ENCODE data around the gene ADGRG3. TPM values are rescaled to one million over a fixed set of nuclear protein-coding genes. Genes with fewer than 3 reads are reported as not detected.
A peak's percentile ranks its signal among the peaks of the same experiment; 100 is the strongest.

Gene ADGRG3
- total RNA-seq, 1 donor from 2014 or later, result 7.7 TPM

GRCh38 chr16:57629516-57630406, 38.3 kb upstream of the ADGRG3 start:
- H3K27ac ChIP-seq, result peak overlapping the region; percentile 65
- intact Hi-C loops (cut with DNase I), result no loop called here
- ATAC-seq, result no peak

GRCh38 chr16:57630407-57630797, 37.7 kb upstream of the ADGRG3 start:
- no peaks in the 10 kb centered on the region for H3K9me3 ChIP-seq
- H3K27ac ChIP-seq, result peak overlapping the region; percentile 65
- intact Hi-C loops (cut with DNase I), result no loop called here
- peaks cover 21% of the 10 kb centered on the region for H3K4me1 ChIP-seq
- peak overlapping the region; percentile 50 for H3K4me3 ChIP-seq
- ATAC-seq (no peak), DNase-seq (no peak)
- no peaks in the 10 kb centered on the region for H3K36me3 ChIP-seq
- H3K27me3 ChIP-seq (ENCODE audit: low read depth), result no peaks in the 10 kb centered on the region
- TF ChIP-seq, protein P1, sequence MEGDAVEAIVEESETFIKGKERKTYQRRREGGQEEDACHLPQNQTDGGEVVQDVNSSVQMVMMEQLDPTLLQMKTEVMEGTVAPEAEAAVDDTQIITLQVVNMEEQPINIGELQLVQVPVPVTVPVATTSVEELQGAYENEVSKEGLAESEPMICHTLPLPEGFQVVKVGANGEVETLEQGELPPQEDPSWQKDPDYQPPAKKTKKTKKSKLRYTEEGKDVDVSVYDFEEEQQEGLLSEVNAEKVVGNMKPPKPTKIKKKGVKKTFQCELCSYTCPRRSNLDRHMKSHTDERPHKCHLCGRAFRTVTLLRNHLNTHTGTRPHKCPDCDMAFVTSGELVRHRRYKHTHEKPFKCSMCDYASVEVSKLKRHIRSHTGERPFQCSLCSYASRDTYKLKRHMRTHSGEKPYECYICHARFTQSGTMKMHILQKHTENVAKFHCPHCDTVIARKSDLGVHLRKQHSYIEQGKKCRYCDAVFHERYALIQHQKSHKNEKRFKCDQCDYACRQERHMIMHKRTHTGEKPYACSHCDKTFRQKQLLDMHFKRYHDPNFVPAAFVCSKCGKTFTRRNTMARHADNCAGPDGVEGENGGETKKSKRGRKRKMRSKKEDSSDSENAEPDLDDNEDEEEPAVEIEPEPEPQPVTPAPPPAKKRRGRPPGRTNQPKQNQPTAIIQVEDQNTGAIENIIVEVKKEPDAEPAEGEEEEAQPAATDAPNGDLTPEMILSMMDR (IDR thresholded peaks at IDR 0.05), result no peak

More at GRCh38 chr16:57629516-57630406, 38.3 kb upstream of the ADGRG3 start:
- Histone ChIP-seq H3K4me1 (peaks cover 16% of the 10 kb centered on the region), H3K36me3 (no peaks in the 10 kb centered on the region), H3K4me3 (peak overlapping the region; percentile 50), H3K9me3 (no peaks in the 10 kb centered on the region), H3K27me3 (ENCODE audit: low read depth) (no peaks in the 10 kb centered on the region)
- no peak for DNase-seq
- TF ChIP-seq, protein P1 (IDR thresholded peaks at IDR 0.05), result no peak

DNA sequence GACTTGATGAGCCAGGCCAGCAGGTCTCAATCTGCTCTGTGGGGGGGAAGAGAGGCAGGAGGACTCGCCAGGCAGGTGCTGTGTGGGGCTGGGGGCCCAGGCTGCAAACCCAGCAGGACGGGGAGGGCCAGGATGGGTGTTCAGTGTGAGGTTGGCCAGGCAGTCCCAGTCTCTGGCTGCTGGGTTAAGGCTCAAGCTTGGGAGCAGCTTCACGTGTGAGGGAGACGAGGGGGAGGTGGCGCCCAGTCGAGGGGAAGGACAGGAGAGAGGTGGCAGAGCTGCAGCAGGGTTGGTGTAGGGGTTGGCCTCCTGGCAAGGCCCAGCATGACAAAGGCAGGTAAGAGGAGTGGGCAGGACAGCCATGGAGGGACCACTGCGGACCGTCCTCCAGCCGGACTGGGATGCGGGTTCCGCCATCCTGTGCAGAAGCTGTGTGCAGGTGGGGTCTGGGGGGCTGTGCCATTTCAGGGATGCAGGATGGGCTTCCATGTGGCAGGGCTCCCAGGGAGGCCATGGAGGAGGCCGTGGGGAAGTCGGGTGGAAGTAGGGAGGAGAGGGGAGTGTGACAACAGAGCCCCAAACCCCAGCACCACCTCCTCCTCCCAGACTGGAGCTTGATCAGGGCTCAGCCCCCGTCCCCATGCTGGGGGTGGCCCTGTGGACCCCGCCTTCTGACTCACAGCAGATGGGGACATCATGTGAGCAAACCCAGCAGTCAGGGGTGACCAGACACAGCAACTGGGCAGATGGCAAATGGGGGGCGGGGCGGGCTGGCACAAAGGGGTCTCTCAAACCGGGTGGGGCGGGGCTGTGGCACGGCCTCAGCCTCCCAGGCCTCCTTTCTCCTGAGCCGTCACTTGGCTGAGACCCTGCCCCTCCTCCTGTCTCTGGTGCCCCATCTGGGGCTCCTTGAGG, 36.9 kb upstream of the ADGRG3 start:
- DNase-seq (no peak), ATAC-seq (no peak)
- H3K27me3 ChIP-seq (ENCODE audit: low read depth), result peaks cover 2% of the 10 kb centered on the region
- H3K27ac ChIP-seq, result peak overlapping the region; percentile 18
- TF ChIP-seq, protein P1 (IDR thresholded peaks at IDR 0.05), result no peak
- no peaks in the 10 kb centered on the region for H3K9me3 ChIP-seq
- H3K4me3 ChIP-seq, result peak overlapping the region; percentile 50
- intact Hi-C loops (cut with DNase I), result no loop called here
- H3K4me1 ChIP-seq, result peaks cover 27% of the 10 kb centered on the region
- no peaks in the 10 kb centered on the region for H3K36me3 ChIP-seq

- intact Hi-C loops (cut with DNase I), result no loop called here
- DNase-seq (no peak), ATAC-seq (no peak)
- no peak overlapping the region for H3K27ac ChIP-seq
- H3K4me3 ChIP-seq, result no peak overlapping the region
- TF ChIP-seq, protein P1 (IDR thresholded peaks at IDR 0.05), result no peak
- peaks cover 31% of the 10 kb centered on the region for H3K4me1 ChIP-seq
- H3K27me3 ChIP-seq (ENCODE audit: low read depth), result peaks cover 8% of the 10 kb centered on the region
- no peaks in the 10 kb centered on the region for H3K9me3 ChIP-seq
- H3K36me3 ChIP-seq, result no peaks in the 10 kb centered on the region
Measured at GRCh38 chr16:57632568-57632967, 35.5 kb upstream of the ADGRG3 start.

- ATAC-seq, result no peak
- peak overlapping the region; percentile 20 for H3K27ac ChIP-seq
- peaks cover 8% of the 10 kb centered on the region for H3K27me3 ChIP-seq (ENCODE audit: low read depth)
- no peaks in the 10 kb centered on the region for H3K9me3 ChIP-seq
- no peak for DNase-seq
- intact Hi-C loops (cut with DNase I), result no loop called here
- no peaks in the 10 kb centered on the region for H3K36me3 ChIP-seq
- peaks cover 21% of the 10 kb centered on the region for H3K4me1 ChIP-seq
- TF ChIP-seq, protein P1 (IDR thresholded peaks at IDR 0.05), result no peak
- H3K4me3 ChIP-seq, result no peak overlapping the region
Measured at GRCh38 chr16:57633383-57634064, 34.6 kb upstream of the ADGRG3 start.
